ENCODE data around the gene ATG14. TPM values are rescaled to one million over a fixed set of nuclear protein-coding genes. Genes with fewer than 3 reads are reported as not detected.

ATG14 gene
- total and polyA plus RNA-seq, 2 of the 13 experiments (the other 11 are each of a cell fraction or from before 2014, with no cell fraction given) = 7.2 to 9.1 TPM

DNA sequence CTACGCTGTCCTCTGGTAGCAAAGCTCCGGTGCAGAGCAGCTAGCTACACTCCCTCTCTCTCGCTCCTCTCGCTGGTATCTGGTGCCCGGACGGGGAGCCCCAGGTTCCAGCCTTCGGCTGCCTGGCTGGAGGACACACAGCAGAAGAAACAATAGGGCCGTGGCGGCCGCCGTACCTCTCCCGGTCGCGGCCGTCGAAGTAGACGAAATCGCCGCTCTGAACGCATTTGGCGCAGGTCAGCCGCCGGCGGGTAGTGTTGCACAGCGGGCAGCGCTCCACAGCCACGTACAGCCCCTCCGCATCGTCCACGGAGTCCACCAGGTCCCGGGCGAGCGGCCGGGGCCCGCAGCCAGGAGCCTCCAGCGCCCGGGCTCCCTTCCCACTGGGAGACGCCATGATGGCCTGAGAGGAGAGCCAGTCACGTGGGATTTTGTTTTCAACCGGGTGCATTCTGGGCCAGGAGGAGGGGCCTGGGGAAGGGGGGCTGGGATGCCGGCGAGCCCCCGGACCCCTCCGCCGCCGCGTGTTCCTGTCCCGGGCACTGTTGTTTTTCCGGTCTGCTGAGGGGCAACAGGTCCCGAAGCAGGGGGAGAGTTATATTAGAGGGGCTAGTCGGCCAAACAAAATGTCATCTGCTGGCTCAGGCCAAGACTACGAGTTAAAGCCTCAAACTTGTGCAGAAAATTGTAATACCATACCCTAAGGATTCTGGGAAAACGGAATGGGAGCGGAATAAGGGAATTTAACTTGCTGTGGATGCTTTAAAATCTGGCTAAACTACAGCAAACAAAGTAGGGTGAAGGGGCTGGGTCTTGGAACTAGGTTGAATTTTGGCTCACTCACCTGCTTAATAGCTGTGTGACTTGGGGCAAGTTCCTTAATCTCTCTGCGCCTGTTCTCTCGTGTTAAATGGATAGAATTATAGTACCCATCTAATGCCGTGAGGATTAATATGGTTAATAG lies at the start of gene ATG14 (continued):
- TF ChIP-seq ZNF614 (CRISPR knock-in tag; IDR thresholded peaks at IDR 0.05; ENCODE audit: borderline replicate concordance) (no peak; the same call in 1 of the 2 replicates), HOXA7 (CRISPR knock-in tag; IDR thresholded peaks at IDR 0.05) (no peak), ZNF83 (CRISPR knock-in tag; IDR thresholded peaks at IDR 0.05; ENCODE audit: borderline replicate concordance) (no peak), ZNF33A (CRISPR knock-in tag; IDR thresholded peaks at IDR 0.05; ENCODE audit: borderline replicate concordance) (0 out of 2 replicates have a peak, but pooled peaks have one; percentile 73), ZNF773 (CRISPR knock-in tag; IDR thresholded peaks at IDR 0.05; ENCODE audit: borderline replicate concordance) (0 out of 2 replicates have a peak, but pooled peaks have one; percentile 75)
- TF ChIP-seq, protein P1, sequence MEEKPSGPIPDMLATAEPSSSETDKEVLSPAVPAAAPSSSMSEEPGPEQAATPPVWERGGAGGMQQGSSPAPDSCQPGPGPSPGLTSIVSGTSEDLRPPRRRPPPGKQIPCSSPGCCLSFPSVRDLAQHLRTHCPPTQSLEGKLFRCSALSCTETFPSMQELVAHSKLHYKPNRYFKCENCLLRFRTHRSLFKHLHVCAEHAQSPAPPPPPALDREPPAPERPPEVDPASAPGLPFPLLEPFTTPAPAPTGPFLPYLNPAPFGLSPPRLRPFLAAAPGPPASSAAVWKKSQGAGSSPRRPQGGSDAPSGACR (CRISPR knock-in tag; IDR thresholded peaks at IDR 0.05) = no peak
- TF ChIP-seq, protein P2, sequence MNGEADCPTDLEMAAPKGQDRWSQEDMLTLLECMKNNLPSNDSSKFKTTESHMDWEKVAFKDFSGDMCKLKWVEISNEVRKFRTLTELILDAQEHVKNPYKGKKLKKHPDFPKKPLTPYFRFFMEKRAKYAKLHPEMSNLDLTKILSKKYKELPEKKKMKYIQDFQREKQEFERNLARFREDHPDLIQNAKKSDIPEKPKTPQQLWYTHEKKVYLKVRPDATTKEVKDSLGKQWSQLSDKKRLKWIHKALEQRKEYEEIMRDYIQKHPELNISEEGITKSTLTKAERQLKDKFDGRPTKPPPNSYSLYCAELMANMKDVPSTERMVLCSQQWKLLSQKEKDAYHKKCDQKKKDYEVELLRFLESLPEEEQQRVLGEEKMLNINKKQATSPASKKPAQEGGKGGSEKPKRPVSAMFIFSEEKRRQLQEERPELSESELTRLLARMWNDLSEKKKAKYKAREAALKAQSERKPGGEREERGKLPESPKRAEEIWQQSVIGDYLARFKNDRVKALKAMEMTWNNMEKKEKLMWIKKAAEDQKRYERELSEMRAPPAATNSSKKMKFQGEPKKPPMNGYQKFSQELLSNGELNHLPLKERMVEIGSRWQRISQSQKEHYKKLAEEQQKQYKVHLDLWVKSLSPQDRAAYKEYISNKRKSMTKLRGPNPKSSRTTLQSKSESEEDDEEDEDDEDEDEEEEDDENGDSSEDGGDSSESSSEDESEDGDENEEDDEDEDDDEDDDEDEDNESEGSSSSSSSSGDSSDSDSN (CRISPR knock-in tag; IDR thresholded peaks at IDR 0.05) = peak; percentile 63
- TF ChIP-seq, protein P3, sequence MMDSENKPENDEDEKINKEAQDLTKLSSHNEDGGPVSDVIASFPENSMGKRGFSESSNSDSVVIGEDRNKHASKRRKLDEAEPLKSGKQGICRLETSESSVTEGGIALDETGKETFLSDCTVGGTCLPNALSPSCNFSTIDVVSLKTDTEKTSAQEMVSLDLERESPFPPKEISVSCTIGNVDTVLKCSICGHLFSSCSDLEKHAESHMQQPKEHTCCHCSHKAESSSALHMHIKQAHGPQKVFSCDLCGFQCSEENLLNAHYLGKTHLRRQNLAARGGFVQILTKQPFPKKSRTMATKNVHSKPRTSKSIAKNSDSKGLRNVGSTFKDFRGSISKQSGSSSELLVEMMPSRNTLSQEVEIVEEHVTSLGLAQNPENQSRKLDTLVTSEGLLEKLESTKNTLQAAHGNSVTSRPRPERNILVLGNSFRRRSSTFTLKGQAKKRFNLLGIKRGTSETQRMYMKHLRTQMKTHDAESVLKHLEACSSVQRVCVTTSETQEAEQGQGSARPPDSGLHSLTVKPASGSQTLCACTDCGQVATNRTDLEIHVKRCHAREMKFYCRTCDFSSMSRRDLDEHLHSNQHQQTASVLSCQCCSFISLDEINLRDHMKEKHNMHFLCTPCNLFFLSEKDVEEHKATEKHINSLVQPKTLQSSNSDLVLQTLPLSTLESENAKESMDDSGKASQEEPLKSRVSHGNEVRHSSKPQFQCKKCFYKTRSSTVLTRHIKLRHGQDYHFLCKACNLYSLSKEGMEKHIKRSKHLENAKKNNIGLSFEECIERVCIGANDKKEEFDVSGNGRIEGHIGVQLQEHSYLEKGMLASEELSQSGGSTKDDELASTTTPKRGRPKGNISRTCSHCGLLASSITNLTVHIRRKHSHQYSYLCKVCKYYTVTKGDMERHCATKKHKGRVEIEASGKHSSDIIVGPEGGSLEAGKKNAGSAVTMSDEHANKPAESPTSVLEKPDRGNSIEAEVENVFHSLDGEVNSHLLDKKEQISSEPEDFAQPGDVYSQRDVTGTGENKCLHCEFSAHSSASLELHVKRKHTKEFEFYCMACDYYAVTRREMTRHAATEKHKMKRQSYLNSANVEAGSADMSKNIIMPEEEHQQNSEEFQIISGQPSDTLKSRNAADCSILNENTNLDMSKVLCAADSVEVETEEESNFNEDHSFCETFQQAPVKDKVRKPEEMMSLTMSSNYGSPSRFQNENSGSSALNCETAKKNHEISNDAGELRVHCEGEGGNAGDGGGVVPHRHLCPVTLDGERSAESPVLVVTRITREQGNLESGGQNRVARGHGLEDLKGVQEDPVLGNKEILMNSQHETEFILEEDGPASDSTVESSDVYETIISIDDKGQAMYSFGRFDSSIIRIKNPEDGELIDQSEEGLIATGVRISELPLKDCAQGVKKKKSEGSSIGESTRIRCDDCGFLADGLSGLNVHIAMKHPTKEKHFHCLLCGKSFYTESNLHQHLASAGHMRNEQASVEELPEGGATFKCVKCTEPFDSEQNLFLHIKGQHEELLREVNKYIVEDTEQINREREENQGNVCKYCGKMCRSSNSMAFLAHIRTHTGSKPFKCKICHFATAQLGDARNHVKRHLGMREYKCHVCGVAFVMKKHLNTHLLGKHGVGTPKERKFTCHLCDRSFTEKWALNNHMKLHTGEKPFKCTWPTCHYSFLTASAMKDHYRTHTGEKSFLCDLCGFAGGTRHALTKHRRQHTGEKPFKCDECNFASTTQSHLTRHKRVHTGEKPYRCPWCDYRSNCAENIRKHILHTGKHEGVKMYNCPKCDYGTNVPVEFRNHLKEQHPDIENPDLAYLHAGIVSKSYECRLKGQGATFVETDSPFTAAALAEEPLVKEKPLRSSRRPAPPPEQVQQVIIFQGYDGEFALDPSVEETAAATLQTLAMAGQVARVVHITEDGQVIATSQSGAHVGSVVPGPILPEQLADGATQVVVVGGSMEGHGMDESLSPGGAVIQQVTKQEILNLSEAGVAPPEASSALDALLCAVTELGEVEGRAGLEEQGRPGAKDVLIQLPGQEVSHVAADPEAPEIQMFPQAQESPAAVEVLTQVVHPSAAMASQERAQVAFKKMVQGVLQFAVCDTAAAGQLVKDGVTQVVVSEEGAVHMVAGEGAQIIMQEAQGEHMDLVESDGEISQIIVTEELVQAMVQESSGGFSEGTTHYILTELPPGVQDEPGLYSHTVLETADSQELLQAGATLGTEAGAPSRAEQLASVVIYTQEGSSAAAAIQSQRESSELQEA (CRISPR knock-in tag; IDR thresholded peaks at IDR 0.05; ENCODE audit: not compliant biosample characterization) = no peak

Measured in HepG2 (cell line).